Glutamatergic neuron (in vitro differentiated cells): ENCODE results near the gene PROSER2. TPM values are rescaled to one million over a fixed set of nuclear protein-coding genes. Genes with fewer than 3 reads are reported as not detected.

Experiments used
- DNase-seq: peaks from one replicate; pipeline ENCODE4 v3.0.0; 2022
- H3K27ac Mint-ChIP-seq: one replicate; pipeline ENCODE4 v1.8.0; 2020; ENCODE audit warnings: mild to moderate bottlenecking, mixed read lengths, inconsistent platforms; ENCODE audit not compliant: unreplicated experiment
- H3K27me3 Mint-ChIP-seq: one replicate; pipeline ENCODE4 v1.8.0; 2020; ENCODE audit warnings: mild to moderate bottlenecking, moderate library complexity, mixed read lengths, inconsistent platforms; ENCODE audit not compliant: unreplicated experiment
- H3K36me3 Mint-ChIP-seq: one replicate; pipeline ENCODE4 v1.8.0; 2020; ENCODE audit warnings: mild to moderate bottlenecking, mixed read lengths, inconsistent platforms; ENCODE audit not compliant: unreplicated experiment
- H3K4me1 Mint-ChIP-seq: one replicate; pipeline ENCODE4 v1.8.0; 2020; ENCODE audit warnings: mild to moderate bottlenecking, low read depth, mixed read lengths, inconsistent platforms; ENCODE audit not compliant: unreplicated experiment
- H3K4me3 Mint-ChIP-seq: one replicate; pipeline ENCODE4 v1.8.0; 2020; ENCODE audit warnings: mild to moderate bottlenecking, mixed read lengths, inconsistent platforms; ENCODE audit not compliant: unreplicated experiment
- H3K9me3 Mint-ChIP-seq: one replicate; pipeline ENCODE4 v1.8.0; 2020; ENCODE audit warnings: mild to moderate bottlenecking, moderate library complexity, mixed read lengths, inconsistent platforms; ENCODE audit not compliant: unreplicated experiment
- CTCF ChIP-seq: fragments of 200-600 bp; sonication (generic); IDR thresholded peaks from one replicate; pipeline ENCODE4 v1.5.0; 2021; ENCODE audit not compliant: partially characterized antibody, unreplicated experiment
- total RNA-seq: library from RNA; stranded (reverse); fragmentation: NEBNext Ultra II Directional; extraction: Animal tissue kit (Norgen Biotek cat#: 25700); gene quantifications from one replicate; pipeline ENCODE4 v1.2.1, GENCODE V29; 2021; ENCODE audit not compliant: unreplicated experiment

PROSER2 gene
- total RNA-seq, 1 donor from 2014 or later: not detected

- Mint-ChIP-seq H3K4me3 (no peak overlapping the region), H3K9me3 (peaks cover 2% of the 10 kb centered on the region), H3K4me1 (peaks cover 2% of the 10 kb centered on the region), H3K36me3 (no peaks in the 10 kb centered on the region), H3K27ac (no peak overlapping the region), H3K27me3 (peaks cover 3% of the 10 kb centered on the region)
- no peak for TF ChIP-seq CTCF
- DNase-seq: no peak
Observed at GRCh38 chr10:11810313-11810766, 12.8 kb upstream of the PROSER2 start.

- no peak for DNase-seq
- Mint-ChIP-seq H3K4me3 (no peak overlapping the region), H3K36me3 (no peaks in the 10 kb centered on the region), H3K27me3 (peaks cover 1% of the 10 kb centered on the region), H3K27ac (no peak overlapping the region), H3K9me3 (peaks cover 2% of the 10 kb centered on the region), H3K4me1 (peaks cover 2% of the 10 kb centered on the region)
- TF ChIP-seq CTCF: no peak
Observed at GRCh38 chr10:11810973-11811372, 12.2 kb upstream of the PROSER2 start.

- Mint-ChIP-seq H3K4me3 (no peak overlapping the region), H3K27me3 (peaks cover 1% of the 10 kb centered on the region), H3K36me3 (no peaks in the 10 kb centered on the region), H3K4me1 (peaks cover 2% of the 10 kb centered on the region), H3K27ac (no peak overlapping the region), H3K9me3 (peaks cover 2% of the 10 kb centered on the region)
- no peak for DNase-seq
- TF ChIP-seq CTCF: no peak
Observed at GRCh38 chr10:11813177-11813576, 10.0 kb upstream of the PROSER2 start.

GRCh38 chr10:11813855-11814567, 9.1 kb upstream of the PROSER2 start:
- no peak overlapping the region for H3K27ac Mint-ChIP-seq
- H3K36me3 Mint-ChIP-seq: no peaks in the 10 kb centered on the region
- no peak overlapping the region for H3K4me3 Mint-ChIP-seq
- peaks cover 2% of the 10 kb centered on the region for H3K4me1 Mint-ChIP-seq
- no peaks in the 10 kb centered on the region for H3K9me3 Mint-ChIP-seq
- no peak for DNase-seq
- H3K27me3 Mint-ChIP-seq: peaks cover 1% of the 10 kb centered on the region
- no peak for TF ChIP-seq CTCF

- Mint-ChIP-seq H3K27me3 (no peaks in the 10 kb centered on the region), H3K9me3 (peaks cover 2% of the 10 kb centered on the region), H3K4me1 (no peaks in the 10 kb centered on the region), H3K36me3 (no peaks in the 10 kb centered on the region), H3K4me3 (no peak overlapping the region), H3K27ac (no peak overlapping the region)
- no peak for DNase-seq
- TF ChIP-seq CTCF: no peak
Observed at GRCh38 chr10:11819027-11819426, 4.1 kb upstream of the PROSER2 start.
